IMR-90 (cell line): ENCODE data around the gene NUFIP2.

ENCODE experiments used
- CEBPB ChIP-seq: IDR thresholded peaks from 2 replicates; pipeline ENCODE4 v1.6.1; 2012; ENCODE audit warnings: low read depth, low read length, improper control_type of control experiment
- CHD1 ChIP-seq: IDR thresholded peaks from 2 replicates; pipeline ENCODE4 v1.6.1; 2012; ENCODE audit warnings: low read depth, low read length, improper control_type of control experiment
- CTCF ChIP-seq: conservative IDR thresholded peaks from 2 replicates; pipeline ENCODE4 v1.5.1; 2012; ENCODE audit warnings: mild to moderate bottlenecking, low read depth, low read length, improper control_type of control experiment
- ELK1 ChIP-seq: fragments of 150-350 bp; IDR thresholded peaks from 2 replicates; pipeline ENCODE4 v1.6.1; 2016; ENCODE audit warnings: low read depth, mild to moderate bottlenecking, low read length, moderate library complexity, borderline replicate concordance
- FOS ChIP-seq: fragments of 150-350 bp; IDR thresholded peaks from 2 replicates; pipeline ENCODE4 v1.6.1; 2016; ENCODE audit warnings: low read depth, low read length
- MAFK ChIP-seq: IDR thresholded peaks from 2 replicates; pipeline ENCODE4 v1.6.1; 2012; ENCODE audit warnings: low read depth, low read length, improper control_type of control experiment
- MAZ ChIP-seq: IDR thresholded peaks from 2 replicates; pipeline ENCODE4 v1.6.1; 2012; ENCODE audit warnings: low read depth, mild to moderate bottlenecking, low read length, improper control_type of control experiment, moderate library complexity, borderline replicate concordance
- POLR2A ChIP-seq: IDR thresholded peaks from 2 replicates; pipeline ENCODE4 v1.6.1; 2012; ENCODE audit warnings: mild to moderate bottlenecking, low read depth, low read length
- RAD21 ChIP-seq: IDR thresholded peaks from 2 replicates; pipeline ENCODE4 v1.6.1; 2012; ENCODE audit warnings: low read length, improper control_type of control experiment
- RCOR1 ChIP-seq: IDR thresholded peaks from 2 replicates; pipeline ENCODE4 v1.6.1; 2012; ENCODE audit warnings: mild to moderate bottlenecking, low read length, improper control_type of control experiment; ENCODE audit not compliant: insufficient replicate concordance
- RFX5 ChIP-seq: IDR thresholded peaks from 2 replicates; pipeline ENCODE4 v1.8.0; 2012; ENCODE audit warnings: low read depth, mild to moderate bottlenecking, low read length, moderate library complexity
- SMC3 ChIP-seq: fragments of 150-350 bp; IDR thresholded peaks from 2 replicates; pipeline ENCODE4 v1.6.1; 2016; ENCODE audit warnings: low read depth, mild to moderate bottlenecking, antibody characterized with exemption, low read length, moderate library complexity
- USF2 ChIP-seq: fragments of 150-350 bp; IDR thresholded peaks from 2 replicates; pipeline ENCODE4 v1.6.1; 2017; ENCODE audit warnings: mild to moderate bottlenecking, antibody characterized with exemption, low read length, low read depth

- TF ChIP-seq CTCF (no peak), USF2 (no peak), CEBPB (no peak), RAD21 (no peak), POLR2A (no peak), RFX5 (no peak), RCOR1 (no peak), SMC3 (no peak), MAZ (no peak), CHD1 (no peak), FOS (no peak), ELK1 (no peak), MAFK (no peak)
Measured at GRCh38 chr17:29295420-29295819, 1.5 kb upstream of the NUFIP2 start.
